ENCODE data around the gene SUPT3H.

SUPT3H gene

DNA sequence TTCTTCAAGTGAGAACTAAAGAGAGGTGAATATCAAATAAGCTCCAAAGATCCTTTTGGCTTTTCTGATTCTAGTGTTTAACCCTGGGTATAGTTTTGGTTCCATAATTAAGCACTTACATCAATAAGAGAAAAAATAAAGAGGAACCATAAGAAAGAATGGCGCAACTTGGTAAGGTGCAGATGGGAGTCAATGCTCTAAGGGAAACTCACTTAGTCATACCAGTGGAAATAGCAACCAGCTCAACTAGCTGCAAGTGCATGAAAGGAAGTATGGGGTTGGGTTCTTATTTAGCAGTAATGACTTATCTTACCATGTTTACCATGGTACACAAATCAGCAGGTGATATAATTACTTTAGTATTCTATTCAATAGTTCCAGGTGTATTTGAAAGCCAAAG is 346.1 kb downstream of the SUPT3H start:
- no peaks in the 10 kb centered on the region for H3K27me3 ChIP-seq
- no peak overlapping the region for H3K27ac ChIP-seq
- no peaks in the 10 kb centered on the region for H3K36me3 ChIP-seq
- DNase-seq: no peak
- H3K4me3 ChIP-seq: no peak overlapping the region
- intact Hi-C loops (cut with DNase I; ENCODE audit: low total_unique reads): no loop called here
- no peaks in the 10 kb centered on the region for H3K4me1 ChIP-seq
- TF ChIP-seq, protein P1, sequence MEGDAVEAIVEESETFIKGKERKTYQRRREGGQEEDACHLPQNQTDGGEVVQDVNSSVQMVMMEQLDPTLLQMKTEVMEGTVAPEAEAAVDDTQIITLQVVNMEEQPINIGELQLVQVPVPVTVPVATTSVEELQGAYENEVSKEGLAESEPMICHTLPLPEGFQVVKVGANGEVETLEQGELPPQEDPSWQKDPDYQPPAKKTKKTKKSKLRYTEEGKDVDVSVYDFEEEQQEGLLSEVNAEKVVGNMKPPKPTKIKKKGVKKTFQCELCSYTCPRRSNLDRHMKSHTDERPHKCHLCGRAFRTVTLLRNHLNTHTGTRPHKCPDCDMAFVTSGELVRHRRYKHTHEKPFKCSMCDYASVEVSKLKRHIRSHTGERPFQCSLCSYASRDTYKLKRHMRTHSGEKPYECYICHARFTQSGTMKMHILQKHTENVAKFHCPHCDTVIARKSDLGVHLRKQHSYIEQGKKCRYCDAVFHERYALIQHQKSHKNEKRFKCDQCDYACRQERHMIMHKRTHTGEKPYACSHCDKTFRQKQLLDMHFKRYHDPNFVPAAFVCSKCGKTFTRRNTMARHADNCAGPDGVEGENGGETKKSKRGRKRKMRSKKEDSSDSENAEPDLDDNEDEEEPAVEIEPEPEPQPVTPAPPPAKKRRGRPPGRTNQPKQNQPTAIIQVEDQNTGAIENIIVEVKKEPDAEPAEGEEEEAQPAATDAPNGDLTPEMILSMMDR (IDR thresholded peaks at IDR 0.05): no peak
- peaks cover 0 to 15% (median 0%) of the 10 kb centered on the region in 3 donors for H3K9me3 ChIP-seq

DNA sequence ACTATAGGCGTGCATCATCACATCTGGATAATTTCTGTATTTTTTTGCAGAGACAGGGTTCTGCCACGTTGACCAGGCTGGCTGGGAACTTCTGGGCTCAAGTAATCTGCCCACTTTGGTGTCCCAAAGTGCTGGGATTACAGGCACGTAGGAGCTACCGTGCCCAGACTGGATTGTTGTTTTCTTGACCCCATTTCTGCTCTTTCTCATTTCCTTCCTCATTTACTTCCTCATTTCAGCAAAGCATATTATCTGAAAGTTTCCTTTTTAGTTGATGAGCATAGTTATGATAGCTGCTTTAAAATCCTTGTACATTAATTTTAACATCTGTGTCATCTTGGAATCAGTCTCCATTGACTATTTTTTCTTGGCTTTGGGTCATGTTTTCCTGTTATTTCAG is 350.6 kb downstream of the SUPT3H start:
- H3K27me3 ChIP-seq: no peaks in the 10 kb centered on the region
- no peak for DNase-seq
- no peaks in the 10 kb centered on the region for H3K4me1 ChIP-seq
- H3K36me3 ChIP-seq: no peaks in the 10 kb centered on the region
- H3K27ac ChIP-seq: no peak overlapping the region
- intact Hi-C loops (cut with DNase I; ENCODE audit: low total_unique reads): no loop called here
- no peak overlapping the region for H3K4me3 ChIP-seq
- peaks cover 0 to 15% (median 0%) of the 10 kb centered on the region in 3 donors for H3K9me3 ChIP-seq
- TF ChIP-seq, protein P1 (IDR thresholded peaks at IDR 0.05): no peak

DNA sequence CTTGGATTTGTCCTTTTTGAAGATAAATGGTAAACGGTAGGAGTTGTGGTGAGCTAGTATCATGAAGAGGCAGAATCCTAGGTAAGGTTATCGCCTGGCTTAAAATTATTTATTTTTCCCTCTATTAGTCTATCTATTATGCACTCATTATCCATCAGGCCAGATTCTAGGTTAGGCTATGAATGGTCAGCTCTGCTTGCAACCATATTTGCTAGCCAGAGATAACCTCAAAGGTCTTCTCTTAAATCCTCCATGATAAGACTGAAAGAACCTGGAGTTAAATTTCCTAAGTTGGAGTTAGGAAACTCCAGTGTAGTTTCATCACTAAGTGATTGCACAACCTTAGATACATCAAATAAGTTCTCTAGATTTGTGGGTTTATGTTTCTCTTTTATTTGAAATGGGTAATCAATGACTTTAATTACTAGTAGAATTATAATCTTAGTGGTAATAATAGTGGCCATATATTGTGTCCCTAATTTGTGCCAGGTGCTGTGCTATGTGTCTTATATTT is 351.7 kb downstream of the SUPT3H start:
- Histone ChIP-seq H3K27me3 (no peaks in the 10 kb centered on the region), H3K36me3 (no peaks in the 10 kb centered on the region), H3K9me3 (peaks cover 0 to 15% (median 0%) of the 10 kb centered on the region in 3 donors), H3K4me1 (no peaks in the 10 kb centered on the region), H3K27ac (no peak overlapping the region), H3K4me3 (no peak overlapping the region)
- intact Hi-C loops (cut with DNase I; ENCODE audit: low total_unique reads): no loop called here
- TF ChIP-seq, protein P1 (IDR thresholded peaks at IDR 0.05): no peak
- DNase-seq: no peak

DNA sequence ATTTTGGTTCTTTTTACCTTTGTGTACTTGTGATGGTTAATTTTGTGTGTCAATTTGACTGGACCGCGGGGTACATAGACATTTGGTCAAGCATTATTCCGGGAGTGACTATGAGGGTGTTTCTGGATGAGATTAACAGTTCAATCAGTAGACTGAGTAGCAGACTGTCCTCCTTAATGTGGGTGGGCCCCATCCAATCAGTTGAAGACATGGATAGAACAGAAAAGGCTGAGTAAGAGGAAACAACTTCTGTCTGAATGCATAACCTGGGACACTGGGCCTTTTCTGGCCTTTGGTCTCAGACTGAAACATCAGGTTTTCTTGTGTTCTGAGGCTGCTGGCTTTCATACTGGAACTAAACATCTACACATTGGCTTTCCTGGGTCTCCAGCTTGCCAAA is 353.1 kb downstream of the SUPT3H start:
- no peak overlapping the region for H3K27ac ChIP-seq
- no peak overlapping the region for H3K4me3 ChIP-seq
- intact Hi-C loops (cut with DNase I; ENCODE audit: low total_unique reads): no loop called here
- H3K9me3 ChIP-seq: peaks cover 0 to 15% (median 0%) of the 10 kb centered on the region in 3 donors
- no peaks in the 10 kb centered on the region for H3K4me1 ChIP-seq
- H3K36me3 ChIP-seq: no peaks in the 10 kb centered on the region
- DNase-seq: no peak
- no peaks in the 10 kb centered on the region for H3K27me3 ChIP-seq
- TF ChIP-seq, protein P1 (IDR thresholded peaks at IDR 0.05): no peak

DNA sequence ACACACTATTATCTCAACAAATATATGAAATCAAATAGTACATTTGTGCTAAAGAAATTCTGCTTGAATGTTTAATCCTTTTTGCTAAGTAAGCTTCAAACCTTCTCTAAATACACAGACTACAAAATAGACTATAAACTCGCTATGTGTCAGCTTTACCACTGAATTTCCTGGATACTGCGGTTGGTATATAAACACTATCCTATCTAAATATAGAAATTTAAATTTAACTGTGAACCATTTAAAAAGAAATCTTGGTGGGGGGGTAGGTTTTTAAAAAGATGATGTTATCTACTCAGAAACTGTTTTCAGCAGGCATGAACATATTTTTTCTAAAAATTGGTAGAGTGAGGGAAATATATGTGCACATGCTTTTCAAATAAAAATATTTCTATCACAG is 356.1 kb downstream of the SUPT3H start:
- intact Hi-C loops (cut with DNase I; ENCODE audit: low total_unique reads): no loop called here
- TF ChIP-seq, protein P1 (IDR thresholded peaks at IDR 0.05): no peak
- H3K4me3 ChIP-seq: no peak overlapping the region
- DNase-seq: no peak
- H3K27ac ChIP-seq: no peak overlapping the region
- no peaks in the 10 kb centered on the region for H3K36me3 ChIP-seq
- no peaks in the 10 kb centered on the region for H3K4me1 ChIP-seq
- H3K27me3 ChIP-seq: no peaks in the 10 kb centered on the region
- no peaks in the 10 kb centered on the region for H3K9me3 ChIP-seq

DNA sequence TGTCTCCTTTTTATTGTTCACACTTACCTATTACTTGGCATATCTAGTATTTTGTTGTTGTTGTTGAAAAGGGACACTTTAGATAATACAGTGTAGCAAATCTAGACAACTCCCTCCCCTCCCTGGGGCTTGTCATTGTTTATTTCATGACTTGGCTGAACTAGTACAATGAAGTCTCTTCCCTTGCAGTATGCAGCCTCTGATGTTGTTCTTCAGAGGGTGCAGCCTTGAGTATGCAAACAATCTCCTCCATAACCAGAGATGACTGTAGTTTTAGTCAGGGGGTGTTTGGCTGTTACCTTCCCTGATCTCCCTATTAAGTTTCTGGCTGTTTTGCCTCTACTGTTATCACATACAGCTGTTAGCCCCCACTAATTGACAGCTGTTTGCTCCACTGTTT is 365.0 kb downstream of the SUPT3H start:
- TF ChIP-seq, protein P1 (IDR thresholded peaks at IDR 0.05): no peak
- DNase-seq: no peak
- intact Hi-C loops (cut with DNase I; ENCODE audit: low total_unique reads): no loop called here
- Histone ChIP-seq H3K9me3 (no peaks in the 10 kb centered on the region), H3K4me3 (no peak overlapping the region), H3K27me3 (no peaks in the 10 kb centered on the region), H3K4me1 (no peaks in the 10 kb centered on the region), H3K36me3 (peaks cover 9 to 24% (median 21%) of the 10 kb centered on the region in 3 donors), H3K27ac (no peak overlapping the region)

Measured in tibial artery (tissue), 4 donors.